Neural progenitor cell (in vitro differentiated cells): ENCODE results near the gene KCNMB2. TPM values are rescaled to one million over a fixed set of nuclear protein-coding genes. Genes with fewer than 3 reads are reported as not detected.

Experiments used
- DNase-seq: peaks from one replicate; pipeline ENCODE4 v3.0.0-alpha.2; 2016; ENCODE audit warnings: low spot score
- H2AFZ ChIP-seq: fragments of 200-600 bp; sonication (generic); replicated peaks from 2 replicates; pipeline ENCODE4 v1.6.1; 2016; ENCODE audit warnings: antibody characterized with exemption
- H3F3A ChIP-seq: fragments of 200-600 bp; sonication (generic); 2 replicates; pipeline ENCODE4 v1.6.1; 2016; ENCODE audit warnings: antibody characterized with exemption, low read depth
- H3K27ac ChIP-seq: fragments of 200-600 bp; sonication (generic); 2 replicates; pipeline ENCODE4 v1.5.1; 2016; ENCODE audit warnings: mild to moderate bottlenecking
- H3K27me3 ChIP-seq: fragments of 200-600 bp; sonication (generic); 2 replicates; pipeline ENCODE4 v1.6.1; 2016; ENCODE audit warnings: mild to moderate bottlenecking, moderate library complexity
- H3K36me3 ChIP-seq: fragments of 200-600 bp; sonication (generic); 2 replicates; pipeline ENCODE4 v1.5.1; 2016
- H3K4me1 ChIP-seq: fragments of 200-600 bp; sonication (generic); 2 replicates; pipeline ENCODE4 v1.6.1; 2016; ENCODE audit warnings: mixed run types
- H3K4me2 ChIP-seq: fragments of 200-600 bp; sonication (generic); 2 replicates; pipeline ENCODE4 v1.6.1; 2016
- H3K4me3 ChIP-seq: fragments of 200-600 bp; sonication (generic); 2 replicates; pipeline ENCODE4 v1.5.1; 2016
- H3K79me2 ChIP-seq: fragments of 200-600 bp; sonication (generic); 2 replicates; pipeline ENCODE4 v1.6.1; 2016; ENCODE audit warnings: low read depth
- H3K9ac ChIP-seq: fragments of 200-600 bp; sonication (generic); 2 replicates; pipeline ENCODE4 v1.6.1; 2016
- H3K9me3 ChIP-seq: fragments of 200-600 bp; sonication (generic); 2 replicates; pipeline ENCODE4 v1.5.1; 2016; ENCODE audit warnings: low read depth
- H4K20me1 ChIP-seq: fragments of 200-600 bp; sonication (generic); 2 replicates; pipeline ENCODE4 v1.6.1; 2016; ENCODE audit warnings: low read depth
- H3K27ac Mint-ChIP-seq: 3 replicates; pipeline ENCODE4 v1.8.0; 2021; ENCODE audit warnings: mixed read lengths
- H3K27me3 Mint-ChIP-seq: 2 replicates; pipeline ENCODE4 v1.8.0; 2022; ENCODE audit warnings: low read depth, mild to moderate bottlenecking, inconsistent platforms, moderate library complexity, mixed read lengths; ENCODE audit not compliant: insufficient read depth
- H3K36me3 Mint-ChIP-seq: 3 replicates; pipeline ENCODE4 v1.8.0; 2021; ENCODE audit warnings: mixed read lengths
- H3K4me1 Mint-ChIP-seq: 3 replicates; pipeline ENCODE4 v1.8.0; 2021; ENCODE audit warnings: mixed read lengths
- H3K4me3 Mint-ChIP-seq: 3 replicates; pipeline ENCODE4 v1.8.0; 2021; ENCODE audit warnings: mild to moderate bottlenecking, moderate library complexity, mixed read lengths
- H3K9me3 Mint-ChIP-seq: 3 replicates; pipeline ENCODE4 v1.8.0; 2020; ENCODE audit warnings: mixed read lengths
- EZH2 ChIP-seq: fragments of 200-600 bp; sonication (generic); IDR thresholded peaks from 2 replicates; pipeline ENCODE4 v1.6.1; 2017; ENCODE audit warnings: antibody characterized with exemption, mild to moderate bottlenecking, moderate library complexity
- EZH2phosphoT487 ChIP-seq: fragments of 200-600 bp; sonication (generic); IDR thresholded peaks from 2 replicates; pipeline ENCODE4 v1.6.1; 2017; ENCODE audit warnings: antibody characterized with exemption
- total RNA-seq: library from RNA; depleted of rRNA; stranded (reverse); fragments of >200 nt; gene quantifications from 2 replicates; pipeline ENCODE4 v1.2.3, GENCODE V29; 2015; ENCODE audit warnings: low replicate concordance
- TF ChIP-seq, protein P1 (sequence below): fragments of 200-600 bp; sonication (generic); IDR thresholded peaks from 2 replicates; pipeline ENCODE4 v1.5.1; 2017; ENCODE audit warnings: antibody characterized with exemption, mild to moderate bottlenecking

KCNMB2 gene
- total RNA-seq, 1 donor from 2014 or later: not detected

DNA sequence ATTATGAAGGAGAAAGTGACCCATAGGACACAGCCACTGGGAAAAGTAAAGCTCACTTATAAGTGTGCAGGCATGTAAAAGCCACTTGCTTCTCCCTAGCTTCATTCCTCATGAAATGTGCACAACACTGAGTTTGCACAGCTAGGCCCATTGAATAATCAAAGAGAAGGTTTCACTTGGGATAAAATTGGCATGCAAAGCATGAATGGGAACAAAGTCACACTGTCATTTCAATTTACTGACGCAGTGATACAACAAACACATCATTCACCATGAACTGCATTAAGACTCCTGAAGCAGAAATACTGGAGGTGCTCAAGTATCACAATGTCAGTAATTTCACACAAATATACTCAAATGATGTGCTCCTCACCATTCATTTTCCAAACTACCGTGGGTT, 61.1 kb downstream of the KCNMB2 start:
- Histone ChIP-seq H3K27me3 (no peaks in the 10 kb centered on the region), H3K9me3 (no peaks in the 10 kb centered on the region), H3K79me2 (no peaks in the 10 kb centered on the region), H3K27ac (no peak overlapping the region), H3K36me3 (no peaks in the 10 kb centered on the region), H3K4me1 (peaks cover 7% of the 10 kb centered on the region), H2AFZ (no peak overlapping the region), H3K9ac (no peak overlapping the region), H3K4me3 (no peak overlapping the region), H3K4me2 (no peak overlapping the region), H4K20me1 (no peaks in the 10 kb centered on the region), H3F3A (no peaks in the 10 kb centered on the region)
- TF ChIP-seq EZH2phosphoT487: no peak
- TF ChIP-seq EZH2: no peak
- TF ChIP-seq, protein P1, sequence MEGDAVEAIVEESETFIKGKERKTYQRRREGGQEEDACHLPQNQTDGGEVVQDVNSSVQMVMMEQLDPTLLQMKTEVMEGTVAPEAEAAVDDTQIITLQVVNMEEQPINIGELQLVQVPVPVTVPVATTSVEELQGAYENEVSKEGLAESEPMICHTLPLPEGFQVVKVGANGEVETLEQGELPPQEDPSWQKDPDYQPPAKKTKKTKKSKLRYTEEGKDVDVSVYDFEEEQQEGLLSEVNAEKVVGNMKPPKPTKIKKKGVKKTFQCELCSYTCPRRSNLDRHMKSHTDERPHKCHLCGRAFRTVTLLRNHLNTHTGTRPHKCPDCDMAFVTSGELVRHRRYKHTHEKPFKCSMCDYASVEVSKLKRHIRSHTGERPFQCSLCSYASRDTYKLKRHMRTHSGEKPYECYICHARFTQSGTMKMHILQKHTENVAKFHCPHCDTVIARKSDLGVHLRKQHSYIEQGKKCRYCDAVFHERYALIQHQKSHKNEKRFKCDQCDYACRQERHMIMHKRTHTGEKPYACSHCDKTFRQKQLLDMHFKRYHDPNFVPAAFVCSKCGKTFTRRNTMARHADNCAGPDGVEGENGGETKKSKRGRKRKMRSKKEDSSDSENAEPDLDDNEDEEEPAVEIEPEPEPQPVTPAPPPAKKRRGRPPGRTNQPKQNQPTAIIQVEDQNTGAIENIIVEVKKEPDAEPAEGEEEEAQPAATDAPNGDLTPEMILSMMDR: no peak
- Mint-ChIP-seq H3K27ac (no peak overlapping the region), H3K9me3 (peaks cover 3% of the 10 kb centered on the region), H3K27me3 (no peaks in the 10 kb centered on the region), H3K4me1 (no peaks in the 10 kb centered on the region), H3K4me3 (no peak overlapping the region), H3K36me3 (no peaks in the 10 kb centered on the region)
- no peak for DNase-seq

DNA sequence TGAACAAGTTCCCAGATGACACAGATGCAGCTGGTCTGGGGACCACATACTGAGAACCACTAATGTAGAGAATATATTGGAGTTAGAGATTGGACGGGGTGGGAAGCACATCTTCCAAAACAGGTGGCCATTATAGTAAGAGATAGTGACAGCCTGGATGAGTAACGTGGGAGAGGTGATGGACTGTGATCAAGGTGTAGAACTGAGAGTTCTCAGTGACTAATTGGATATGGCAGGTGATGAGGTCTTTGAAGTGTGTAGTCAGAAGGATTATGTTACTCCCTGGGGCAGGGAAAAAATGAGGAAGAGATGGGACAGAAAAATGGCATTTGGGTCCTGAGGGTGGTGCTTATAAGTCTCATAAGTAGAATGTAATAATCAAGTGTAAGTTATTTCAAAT, 66.6 kb downstream of the KCNMB2 start:
- no peak overlapping the region for H3K27ac Mint-ChIP-seq
- no peak for DNase-seq
- Histone ChIP-seq H3K4me2 (no peak overlapping the region), H3K4me3 (no peak overlapping the region), H4K20me1 (no peaks in the 10 kb centered on the region), H3K4me1 (peaks cover 7% of the 10 kb centered on the region), H3K9ac (no peak overlapping the region), H3K9me3 (no peaks in the 10 kb centered on the region), H3F3A (no peaks in the 10 kb centered on the region), H3K79me2 (no peaks in the 10 kb centered on the region), H3K27me3 (no peaks in the 10 kb centered on the region), H3K27ac (no peak overlapping the region), H3K36me3 (no peaks in the 10 kb centered on the region), H2AFZ (no peak overlapping the region)
- H3K36me3 Mint-ChIP-seq: no peaks in the 10 kb centered on the region
- TF ChIP-seq EZH2phosphoT487 (no peak), EZH2 (no peak)
- TF ChIP-seq, protein P1: no peak
- no peak overlapping the region for H3K4me3 Mint-ChIP-seq
- H3K9me3 Mint-ChIP-seq: peaks cover 3% of the 10 kb centered on the region
- no peaks in the 10 kb centered on the region for H3K4me1 Mint-ChIP-seq
- H3K27me3 Mint-ChIP-seq: no peaks in the 10 kb centered on the region

DNA sequence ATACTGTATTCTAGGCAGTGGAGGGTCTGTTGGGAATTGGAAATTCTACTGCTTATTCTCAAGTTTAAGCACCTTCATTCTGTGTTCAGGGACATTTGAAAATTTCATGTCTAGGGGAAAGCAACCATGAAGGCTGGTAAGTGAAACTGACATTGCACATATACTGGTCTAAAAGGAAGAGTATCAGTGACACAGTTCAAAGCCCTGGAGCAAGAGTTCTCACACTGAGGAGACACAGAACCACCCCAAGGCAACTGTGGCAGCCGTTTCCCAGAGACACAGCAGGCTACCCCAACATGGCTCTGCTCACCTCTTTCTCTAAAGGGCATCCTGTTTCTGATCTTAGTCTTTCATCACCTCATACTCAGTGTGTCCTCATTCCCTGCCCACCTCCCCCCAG, 67.5 kb downstream of the KCNMB2 start:
- no peak overlapping the region for H3K4me3 ChIP-seq
- Mint-ChIP-seq H3K4me3 (no peak overlapping the region), H3K4me1 (no peaks in the 10 kb centered on the region), H3K27me3 (no peaks in the 10 kb centered on the region), H3K36me3 (no peaks in the 10 kb centered on the region), H3K27ac (no peak overlapping the region), H3K9me3 (peaks cover 3% of the 10 kb centered on the region)
- no peaks in the 10 kb centered on the region for H3F3A ChIP-seq
- no peak overlapping the region for H3K4me2 ChIP-seq
- H4K20me1 ChIP-seq: no peaks in the 10 kb centered on the region
- no peaks in the 10 kb centered on the region for H3K9me3 ChIP-seq
- TF ChIP-seq EZH2phosphoT487 (no peak), EZH2 (no peak)
- TF ChIP-seq, protein P1: no peak
- no peak overlapping the region for H2AFZ ChIP-seq
- H3K9ac ChIP-seq: no peak overlapping the region
- H3K27ac ChIP-seq: no peak overlapping the region
- H3K27me3 ChIP-seq: no peaks in the 10 kb centered on the region
- no peaks in the 10 kb centered on the region for H3K79me2 ChIP-seq
- no peaks in the 10 kb centered on the region for H3K36me3 ChIP-seq
- H3K4me1 ChIP-seq: peaks cover 7% of the 10 kb centered on the region
- no peak for DNase-seq
